Stimulated activated CD4-positive, alpha-beta T cell treated with anti-CD3 and anti-CD28 coated beads, Interleukin-4, amount 100 ng/mL, for 24 hours (primary cell): ENCODE results near the gene TIMM44.
"Not testable (repeated sequence)": the region's sequence is repeated elsewhere in the genome, so short reads cannot be mapped to it uniquely, and the experiment has no call there.

Experiments
- DNase-seq: peaks from one replicate; pipeline ENCODE4 v3.0.0-alpha.2; 2020

The TIMM44 gene

GRCh38 chr19:7941895-7942596 is 1.4 kb downstream of the TIMM44 start:
- DNase-seq = no peak

- DNase-seq = no peak
Measured at GRCh38 chr19:7940841-7941240, 2.6 kb downstream of the TIMM44 start.

- DNase-seq = no peak
Measured at GRCh38 chr19:7934766-7935165, 8.7 kb downstream of the TIMM44 start.

- DNase-seq = no peak
Measured at GRCh38 chr19:7933828-7934725, 9.4 kb downstream of the TIMM44 start.

- DNase-seq = no peak
Measured at GRCh38 chr19:7933411-7933810, 10.1 kb downstream of the TIMM44 start.

- no peak for DNase-seq
Measured at GRCh38 chr19:7932930-7933300, 10.6 kb downstream of the TIMM44 start.

- DNase-seq = no peak
Measured at GRCh38 chr19:7932276-7932929, 11.1 kb downstream of the TIMM44 start.

- no peak for DNase-seq
Measured at GRCh38 chr19:7931221-7932061, 12.0 kb downstream of the TIMM44 start.

GRCh38 chr19:7930765-7931164 is 12.7 kb downstream of the TIMM44 start:
- DNase-seq = no peak

- not testable (repeated sequence) for DNase-seq
Measured at GRCh38 chr19:7930030-7930429, 13.4 kb downstream of the TIMM44 start.

- peak; percentile 64 for DNase-seq
Measured at GRCh38 chr19:7928741-7929701, 14.4 kb downstream of the TIMM44 start.

- no peak for DNase-seq
Measured at GRCh38 chr19:7928334-7928706, 15.1 kb downstream of the TIMM44 start.

GRCh38 chr19:7927605-7928333 is 15.7 kb downstream of the TIMM44 start:
- DNase-seq = no peak

GRCh38 chr19:7926727-7927604 is 16.5 kb downstream of the TIMM44 start:
- no peak for DNase-seq

- peak; percentile 72 for DNase-seq
Measured at GRCh38 chr19:7926021-7926726, 17.3 kb downstream of the TIMM44 start, which contains the start of gene CTXN1. CTXN1 (minus strand) TSS chr19:7926135; CDS start chr19:7925538, 597 bp downstream.

GRCh38 chr19:7925171-7925851 is 18.2 kb downstream of the TIMM44 start:
- DNase-seq = peak; percentile 79

- DNase-seq = no peak
Measured at GRCh38 chr19:7924651-7925170, 18.8 kb downstream of the TIMM44 start.

GRCh38 chr19:7924241-7924640 is 19.2 kb downstream of the TIMM44 start:
- DNase-seq = no peak
